H1 (cell line): ENCODE results near the gene CDK19. TPM values are rescaled to one million over a fixed set of nuclear protein-coding genes. Genes with fewer than 3 reads are reported as not detected.

Experiments used
- CTCF ChIA-PET: fragments of 300-600 bp; sonication (Branson Sonifier 250); formaldehyde crosslinking; loops from one replicate; lab custom pipeline; 2021; ENCODE audit not compliant: partially characterized antibody; lab: Charles Lee
- POLR2A ChIA-PET: fragments of 300-600 bp; sonication (Branson Sonifier 250); formaldehyde crosslinking; loops from one replicate; lab custom pipeline; 2021; ENCODE audit warnings: inconsistent platforms; ENCODE audit not compliant: partially characterized antibody; lab: Charles Lee
- DNase-seq, 2 experiments: peaks; one replicate each; pipeline versions ENCODE4 v3.0.0 to v3.0.0-alpha.2; 2010 to 2022; ENCODE audit warnings: low spot score in 2 of 2, low read depth in 1 of 2, mixed read lengths in 1 of 2
- FAIRE-seq: peaks from 2 replicates; lab custom pipeline; 2011; peaks lifted over from hg19 to GRCh38; lab: Jason Lieb, UNC
- H2AFZ ChIP-seq: 2 replicates; pipeline ENCODE4 v1.8.1; 2012; ENCODE audit warnings: low read length, inconsistent platforms
- H2AK5ac ChIP-seq: 2 replicates; pipeline ENCODE4 v1.6.1; 2013; ENCODE audit warnings: low read depth, low read length
- H2BK120ac ChIP-seq: replicated peaks from 2 replicates; pipeline ENCODE3; 2013; ENCODE audit warnings: low read depth, low read length, inconsistent platforms
- H2BK12ac ChIP-seq: 2 replicates; pipeline ENCODE4 v1.6.1; 2013; ENCODE audit warnings: low read depth, low read length
- H2BK15ac ChIP-seq: 2 replicates; pipeline ENCODE4 v1.6.1; 2013; ENCODE audit warnings: low read length
- H2BK20ac ChIP-seq: 2 replicates; pipeline ENCODE4 v1.6.1; 2013; ENCODE audit warnings: low read length
- H2BK5ac ChIP-seq: 2 replicates; pipeline ENCODE4 v1.6.1; 2013; ENCODE audit warnings: low read depth, low read length
- H3K14ac ChIP-seq: 2 replicates; pipeline ENCODE4 v1.6.1; 2013; ENCODE audit warnings: inconsistent platforms; ENCODE audit not compliant: insufficient read length
- H3K18ac ChIP-seq: 2 replicates; pipeline ENCODE4 v1.6.1; 2013; ENCODE audit warnings: low read length; ENCODE audit errors: extremely low read depth
- H3K23ac ChIP-seq: 2 replicates; pipeline ENCODE4 v1.6.1; 2013; ENCODE audit warnings: inconsistent platforms; ENCODE audit not compliant: insufficient read length
- H3K23me2 ChIP-seq: 2 replicates; pipeline ENCODE4 v1.6.1; 2013; ENCODE audit warnings: low read depth, low read length
- H3K27ac ChIP-seq: 2 replicates; pipeline ENCODE4 v1.6.1; 2011; ENCODE audit warnings: low read depth, low read length, inconsistent platforms
- H3K27me3 ChIP-seq, 4 experiments: replicated peaks in 1 of 4; 1 replicate in 1 of 4; 2 replicates in 3 of 4; pipeline versions ENCODE4 v1.6.1 to v1.8.1; 2011 to 2013; ENCODE audit warnings: low read length in 3 of 4, mild to moderate bottlenecking in 3 of 4, inconsistent platforms in 2 of 4, mixed read lengths in 2 of 4, moderate library complexity in 1 of 4; ENCODE audit not compliant: control insufficient read depth in 3 of 4, insufficient read depth in 3 of 4; ENCODE audit errors: extremely low read depth in 1 of 4
- H3K36me3 ChIP-seq, 4 experiments: 2 replicates each; pipeline versions ENCODE4 v1.6.1 to v1.8.1; 2011 to 2013; ENCODE audit warnings: mild to moderate bottlenecking in 4 of 4, low read length in 3 of 4, moderate library complexity in 2 of 4, control low read depth in 1 of 4, inconsistent platforms in 1 of 4; ENCODE audit not compliant: insufficient read depth in 4 of 4, control insufficient read depth in 2 of 4
- H3K4ac ChIP-seq: replicated peaks from 2 replicates; pipeline ENCODE3; 2013; ENCODE audit warnings: low read length, low read depth, mixed read lengths, inconsistent platforms; ENCODE audit not compliant: insufficient read length
- H3K4me1 ChIP-seq, 4 experiments: replicated peaks in 1 of 4; 1 replicate in 1 of 4; 2 replicates in 3 of 4; pipeline versions ENCODE4 v1.6.1 to v1.8.1; 2011 to 2013; ENCODE audit warnings: low read length in 3 of 4, inconsistent platforms in 2 of 4, mixed read lengths in 1 of 4; ENCODE audit not compliant: insufficient read depth in 4 of 4, control insufficient read depth in 3 of 4
- H3K4me2 ChIP-seq, 2 experiments: 2 replicates each; pipeline versions ENCODE4 v1.6.1 to v1.8.1; 2011 to 2013; ENCODE audit warnings: low read depth in 2 of 2, low read length in 2 of 2, control low read depth in 1 of 2, inconsistent platforms in 1 of 2, mild to moderate bottlenecking in 1 of 2; ENCODE audit not compliant: insufficient read depth in 1 of 2
- H3K4me3 ChIP-seq, 4 experiments: fragments of 200-600, 300-600 bp in 1 of 4; sonication (generic), shearing (Covaris generic), sonication (Bioruptor Twin) in 1 of 4; 2 replicates each; pipeline versions ENCODE4 v1.5.1 to v1.8.1; 2011 to 2016; ENCODE audit warnings: low read length in 4 of 4, low read depth in 3 of 4, control low read depth in 2 of 4, inconsistent platforms in 2 of 4, mild to moderate bottlenecking in 2 of 4, mixed read lengths in 1 of 4, moderate library complexity in 1 of 4; ENCODE audit not compliant: insufficient read depth in 2 of 4; ENCODE audit errors: extremely low read depth in 1 of 4
- H3K56ac ChIP-seq: replicated peaks from 2 replicates; pipeline ENCODE3; 2013; ENCODE audit warnings: low read depth, mild to moderate bottlenecking, mixed read lengths, low read length, inconsistent platforms; ENCODE audit not compliant: insufficient read length
- H3K79me1 ChIP-seq: 2 replicates; pipeline ENCODE4 v1.6.1; 2013; ENCODE audit warnings: low read depth, low read length, control low read depth
- H3K79me2 ChIP-seq, 2 experiments: 2 replicates each; pipeline versions ENCODE4 v1.6.1 to v1.8.1; 2012 to 2013; ENCODE audit warnings: low read length in 2 of 2, mild to moderate bottlenecking in 2 of 2, inconsistent platforms in 1 of 2; ENCODE audit not compliant: insufficient read depth in 2 of 2, control insufficient read depth in 1 of 2
- H3K9ac ChIP-seq, 4 experiments: replicated peaks in 1 of 4; 1 replicate in 1 of 4; 2 replicates in 3 of 4; pipeline versions ENCODE4 v1.6.1 to v1.8.1; 2011 to 2013; ENCODE audit warnings: low read depth in 3 of 4, low read length in 3 of 4, control low read depth in 2 of 4, mild to moderate bottlenecking in 2 of 4, moderate library complexity in 2 of 4, inconsistent platforms in 1 of 4; ENCODE audit errors: extremely low read depth in 1 of 4
- H3K9me3 ChIP-seq, 2 experiments: 2 replicates each; pipeline versions ENCODE4 v1.6.1 to v1.8.1; 2012 to 2013; ENCODE audit warnings: mild to moderate bottlenecking in 2 of 2, moderate library complexity in 2 of 2, control low read depth in 1 of 2, inconsistent platforms in 1 of 2, low read depth in 1 of 2, low read length in 1 of 2, mixed read lengths in 1 of 2; ENCODE audit not compliant: insufficient read depth in 2 of 2
- H4K20me1 ChIP-seq, 2 experiments: replicated peaks in 1 of 2; 2 replicates each; pipeline versions ENCODE3 to v1.8.1; 2011 to 2013; ENCODE audit warnings: inconsistent platforms in 2 of 2, low read length in 2 of 2, mild to moderate bottlenecking in 1 of 2; ENCODE audit not compliant: insufficient read depth in 2 of 2, control insufficient read depth in 1 of 2
- H4K5ac ChIP-seq: 2 replicates; pipeline ENCODE4 v1.6.1; 2013; ENCODE audit warnings: low read length, low read depth, mixed read lengths, inconsistent platforms; ENCODE audit not compliant: insufficient read length
- H4K8ac ChIP-seq: 2 replicates; pipeline ENCODE4 v1.8.0; 2013; ENCODE audit warnings: mild to moderate bottlenecking, moderate library complexity, low read length, inconsistent platforms; ENCODE audit not compliant: insufficient read depth; ENCODE audit errors: extremely low read depth
- H4K91ac ChIP-seq: replicated peaks from 2 replicates; pipeline ENCODE3; 2013; ENCODE audit warnings: low read length, mixed read lengths, inconsistent platforms; ENCODE audit not compliant: insufficient read length
- CHD1 ChIP-seq: IDR thresholded peaks from 2 replicates; pipeline ENCODE4 v1.6.1; 2012; ENCODE audit warnings: low read depth, low read length, improper control_type of control experiment
- KDM5A ChIP-seq: fragments of 200-600 bp; IDR thresholded peaks from 2 replicates; pipeline ENCODE4 v1.7.1; 2012; ENCODE audit warnings: mild to moderate bottlenecking, low read length, inconsistent platforms, mixed read lengths
- SP4 ChIP-seq: IDR thresholded peaks from 2 replicates; pipeline ENCODE4 v1.6.1; 2012; ENCODE audit warnings: low read length, inconsistent platforms
- ZNF274 ChIP-seq: IDR thresholded peaks from 2 replicates; pipeline ENCODE4 v1.7.0; 2012; ENCODE audit warnings: low read length, borderline replicate concordance; ENCODE audit errors: extremely low read depth
- WGBS, 2 experiments: shearing (Covaris generic) in 1 of 2; methylation state at CpG; one replicate each; pipeline versions ENCODE4 v1.1.6 to v1.1.7; 2013 to 2015; ENCODE audit warnings: low lambda C conversion rate in 2 of 2, mixed read lengths in 2 of 2, inconsistent platforms in 1 of 2, low coverage in 1 of 2, missing lambda C conversion rate in 1 of 2; ENCODE audit not compliant: insufficient replicate concordance in 2 of 2, insufficient coverage in 1 of 2, insufficient read length in 1 of 2; ENCODE audit errors: extremely low coverage in 1 of 2, missing lambda C conversion rate in 1 of 2; 5-methylcytosine and 5-hydroxymethylcytosine counted together
- polyA plus RNA-seq, 7 experiments: library from polyadenylated mRNA; depleted of rRNA in 3 of 7; stranded (reverse) in 5 of 7; unstranded in 2 of 7; fragments of >200 nt in 5 of 7; fragments of 200-250 nt in 2 of 7; gene quantifications; 1 replicate in 5 of 7; 2 replicates in 1 of 7; 4 replicates in 1 of 7; pipeline versions ENCODE4 v1.2.1 to v1.2.3, GENCODE V29; 2011 to 2013; ENCODE audit warnings: missing spikeins in 2 of 7, mixed read lengths in 2 of 7
- total RNA-seq: library from RNA; stranded (reverse); fragmentation: NEBNext Ultra II Directional; extraction: Animal tissue kit (Norgen Biotek cat#: 25700); gene quantifications from 2 replicates; pipeline ENCODE4 v1.2.1, GENCODE V29; 2021
- TF ChIP-seq, protein P1 (sequence below): IDR thresholded peaks from 2 replicates; pipeline ENCODE4 v1.6.1; 2012; ENCODE audit warnings: inconsistent platforms
- TF ChIP-seq, protein P2 (sequence below): IDR thresholded peaks from 2 replicates; pipeline ENCODE4 v1.6.1; 2012; ENCODE audit warnings: inconsistent platforms

Gene CDK19
- total and polyA plus RNA-seq, 2 of the 8 experiments (the other 6 are each of a cell fraction or from before 2014, with no cell fraction given), result 4.9 to 12.6 TPM

DNA sequence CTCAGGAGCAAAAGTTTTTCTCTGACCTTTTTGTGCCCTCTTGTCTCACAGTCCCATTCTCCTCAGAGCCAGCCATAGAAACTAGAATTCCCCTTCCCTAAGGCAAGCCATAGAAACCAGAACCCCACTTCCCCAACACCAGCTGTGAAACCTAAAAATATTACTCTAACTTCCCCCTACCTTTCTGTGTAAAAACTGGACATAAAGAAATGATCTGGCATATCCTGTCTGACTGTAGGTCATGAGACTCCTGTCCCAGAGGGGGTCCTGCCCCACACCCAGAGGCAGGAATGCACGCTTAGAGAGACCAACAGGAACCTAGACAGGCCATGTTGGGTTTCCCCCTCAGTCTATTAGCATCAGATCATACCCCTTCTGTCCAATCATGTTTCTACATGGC, 198.2 kb downstream of the CDK19 start:
- no peak overlapping the region for H3K23ac ChIP-seq
- POLR2A ChIA-PET, result no interaction called here
- 94% methylated on average over 1 of the region's 1 CpG; no CpG with 5 or more reads in 1 of the 2 experiments for WGBS, 2 experiments
- no peak overlapping the region for H3K18ac ChIP-seq
- no peak overlapping the region for H2AK5ac ChIP-seq
- no peaks in the 10 kb centered on the region for H3K23me2 ChIP-seq
- H2BK120ac ChIP-seq, result no peak overlapping the region
- H4K20me1 ChIP-seq, result no peaks in the 10 kb centered on the region
- H4K8ac ChIP-seq, result no peak overlapping the region
- H4K5ac ChIP-seq, result no peak overlapping the region
- CTCF ChIA-PET, result interaction anchor here (1.0 to 1.8 kb wide), 2 partner anchors 14 to 209 kb away, joined by 3 read pairs; no protein-coding TSS in a partner anchor
- no peak overlapping the region for H4K91ac ChIP-seq
- no peak overlapping the region for H2BK20ac ChIP-seq
- H3K56ac ChIP-seq, result no peak overlapping the region
- TF ChIP-seq ZNF274 (no peak), SP4 (no peak), KDM5A (no peak), CHD1 (no peak)
- TF ChIP-seq, protein P1, sequence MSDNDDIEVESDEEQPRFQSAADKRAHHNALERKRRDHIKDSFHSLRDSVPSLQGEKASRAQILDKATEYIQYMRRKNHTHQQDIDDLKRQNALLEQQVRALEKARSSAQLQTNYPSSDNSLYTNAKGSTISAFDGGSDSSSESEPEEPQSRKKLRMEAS, result no peak
- TF ChIP-seq, protein P2, sequence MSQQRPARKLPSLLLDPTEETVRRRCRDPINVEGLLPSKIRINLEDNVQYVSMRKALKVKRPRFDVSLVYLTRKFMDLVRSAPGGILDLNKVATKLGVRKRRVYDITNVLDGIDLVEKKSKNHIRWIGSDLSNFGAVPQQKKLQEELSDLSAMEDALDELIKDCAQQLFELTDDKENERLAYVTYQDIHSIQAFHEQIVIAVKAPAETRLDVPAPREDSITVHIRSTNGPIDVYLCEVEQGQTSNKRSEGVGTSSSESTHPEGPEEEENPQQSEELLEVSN, result no peak
- TF ChIP-seq, all 59 proteins: peak for 0
- H3K36me3 ChIP-seq, result peaks cover 0 to 6% (median 4%) of the 10 kb centered on the region in 4 experiments; a peak in 5 of 8 replicates
- no peak overlapping the region for H3K4me2 ChIP-seq
- H3K14ac ChIP-seq, result no peak overlapping the region
- H3K4me1 ChIP-seq, result peaks cover 0 to 8% (median 6%) of the 10 kb centered on the region in 4 experiments; a peak in 5 of 7 replicates
- DNase-seq (no peak), FAIRE-seq (no peak)
- no peak overlapping the region for H2BK15ac ChIP-seq
- H2BK12ac ChIP-seq, result no peak overlapping the region
- no peak overlapping the region for H2AFZ ChIP-seq
- no peaks in the 10 kb centered on the region for H3K27me3 ChIP-seq
- H3K79me1 ChIP-seq, result no peaks in the 10 kb centered on the region; the same call in 1 of the 2 replicates
- no peak overlapping the region for H2BK5ac ChIP-seq
- no peaks in the 10 kb centered on the region for H3K9me3 ChIP-seq
- H3K79me2 ChIP-seq, result no peaks in the 10 kb centered on the region
- no peak overlapping the region for H3K4ac ChIP-seq
- no peak overlapping the region for H3K9ac ChIP-seq
- H3K4me3 ChIP-seq, result no peak overlapping the region
- H3K27ac ChIP-seq, result no peak overlapping the region
